NCI-H345 treated with DMSO at 0.1 percent for 48 hours (cell line): ENCODE results near the gene CCDC12.

Experiments
- DNase-seq: peaks from one replicate; lab custom pipeline; 2025; ENCODE audit not compliant: unreplicated experiment; lab: John Stamatoyannopoulos, UW

CCDC12 gene

GRCh38 chr3:46958467-46959160, 17.9 kb downstream of the CCDC12 start:
- DNase-seq: no peak

- DNase-seq: no peak
Measured at GRCh38 chr3:46957092-46957820, 19.3 kb downstream of the CCDC12 start.

- DNase-seq: no peak
Measured at GRCh38 chr3:46955801-46956259, 20.7 kb downstream of the CCDC12 start.

- no peak for DNase-seq
Measured at GRCh38 chr3:46955157-46955556, 21.4 kb downstream of the CCDC12 start.

GRCh38 chr3:46954178-46954577, 22.4 kb downstream of the CCDC12 start:
- peak; percentile 35 for DNase-seq

GRCh38 chr3:46953234-46954010, 23.1 kb downstream of the CCDC12 start:
- no peak for DNase-seq

- DNase-seq: no peak
Measured at GRCh38 chr3:46952813-46953212, 23.7 kb downstream of the CCDC12 start.

- no peak for DNase-seq
Measured at GRCh38 chr3:46950650-46951241, 25.8 kb downstream of the CCDC12 start.

GRCh38 chr3:46950177-46950576, 26.4 kb downstream of the CCDC12 start:
- no peak for DNase-seq

GRCh38 chr3:46948830-46949671, 27.5 kb downstream of the CCDC12 start:
- no peak for DNase-seq

- DNase-seq: no peak
Measured at GRCh38 chr3:46947981-46948791, 28.4 kb downstream of the CCDC12 start.

- DNase-seq: no peak
Measured at GRCh38 chr3:46947546-46947901, 29.0 kb downstream of the CCDC12 start.

GRCh38 chr3:46946856-46947545, 29.5 kb downstream of the CCDC12 start:
- DNase-seq: no peak

GRCh38 chr3:46946416-46946815, 30.1 kb downstream of the CCDC12 start:
- DNase-seq: no peak

GRCh38 chr3:46944191-46944590, 32.4 kb downstream of the CCDC12 start:
- DNase-seq: no peak

GRCh38 chr3:46943237-46944187, 33.0 kb downstream of the CCDC12 start:
- no peak for DNase-seq

GRCh38 chr3:46942481-46943236, 33.9 kb downstream of the CCDC12 start:
- no peak for DNase-seq
